ENCODE results near the gene TOB2. TPM values are rescaled to one million over a fixed set of nuclear protein-coding genes. Genes with fewer than 3 reads are reported as not detected.

TOB2 gene
- total RNA-seq, result 10 to 100 TPM; 27.0 to 28.5 TPM

GRCh38 chr22:41446639-41447434, at the start of gene TOB2:
TSS of gene TOB2 (minus strand) at chr22:41446801. CDS start at chr22:41437345, 9,456 bp downstream.
- peak within 1 kb of the TSS; percentile 90 for H3K4me3 Mint-ChIP-seq
- intact Hi-C loops (cut with micrococcal nuclease), result loop anchor here (1.0 kb wide), 1 partner anchor 21 kb away; the partner anchor contains the start of gene PHF5A
- CTCF ChIA-PET, result interaction anchor here (0.8 to 2.6 kb wide), 6 partner anchors 8 to 71 kb away, joined by 3 to 17 read pairs (median 3); no protein-coding TSS in a partner anchor
- peak; percentile 65 for ATAC-seq
- peak within 1 kb of the TSS; percentile 99 for H3K27ac Mint-ChIP-seq
- H3K27me3 Mint-ChIP-seq, result no peaks in the 10 kb centered on the region
- no peak for TF ChIP-seq CTCF (IDR thresholded peaks at IDR 0.05)
- H3K36me3 Mint-ChIP-seq (ENCODE audit: low read depth), result peaks cover 20% of the 10 kb centered on the region
- peak; percentile 94 for DNase-seq
- no peaks in the 10 kb centered on the region for H3K9me3 Mint-ChIP-seq
- peaks cover 20% of the 10 kb centered on the region for H3K4me1 Mint-ChIP-seq (ENCODE audit: low read depth)
- POLR2A ChIA-PET, result interaction anchor here (0.6 to 14.3 kb wide), 27 partner anchors 11 to 353 kb away, joined by 3 to 238 read pairs (median 4); partner anchors contain the start of genes ACO2, DESI1, PHF5A and PMM1

- ATAC-seq (no peak), DNase-seq (no peak)
- CTCF ChIA-PET, result interaction anchor here (0.6 to 1.5 kb wide), 3 partner anchors 36 to 88 kb away, joined by 3 to 5 read pairs (median 5); no protein-coding TSS in a partner anchor
- Mint-ChIP-seq H3K9me3 (no peaks in the 10 kb centered on the region), H3K4me1 (ENCODE audit: low read depth) (peaks cover 12% of the 10 kb centered on the region), H3K27ac (no peak overlapping the region), H3K27me3 (no peaks in the 10 kb centered on the region), H3K36me3 (ENCODE audit: low read depth) (peaks cover 1% of the 10 kb centered on the region), H3K4me3 (no peak overlapping the region)
- intact Hi-C loops (cut with micrococcal nuclease), result no loop called here
- no peak for TF ChIP-seq CTCF (IDR thresholded peaks at IDR 0.05)
- POLR2A ChIA-PET, result interaction anchor here (0.6 kb wide), 1 partner anchor 238 kb away, joined by 4 read pairs; no protein-coding TSS in a partner anchor
Measured at GRCh38 chr22:41491374-41492100, 44.9 kb upstream of the TOB2 start.

GRCh38 chr22:41488596-41489385, 42.2 kb upstream of the TOB2 start:
- POLR2A ChIA-PET, result interaction anchor here (1.3 kb wide), 1 partner anchor 20 kb away, joined by 5 read pairs; the partner anchor contains the start of genes ACO2 and PHF5A
- CTCF ChIA-PET, result interaction anchor here (1.0 to 1.9 kb wide), 3 partner anchors 29 to 85 kb away, joined by 3 to 4 read pairs (median 3); no protein-coding TSS in a partner anchor
- no peak for ATAC-seq

GRCh38 chr22:41488076-41488475, 41.5 kb upstream of the TOB2 start:
- peaks cover 1% of the 10 kb centered on the region for H3K36me3 Mint-ChIP-seq (ENCODE audit: low read depth)
- ChIA-PET POLR2A (interaction anchor here (1.3 kb wide), 1 partner anchor 19 kb away, joined by 5 read pairs; the partner anchor contains the start of genes ACO2 and PHF5A), CTCF (interaction anchor here (1.0 to 1.9 kb wide), 2 partner anchors 44 to 84 kb away, joined by 3 to 4 read pairs; no protein-coding TSS in a partner anchor)
- H3K4me3 Mint-ChIP-seq, result no peak overlapping the region
- no peaks in the 10 kb centered on the region for H3K27me3 Mint-ChIP-seq
- intact Hi-C loops (cut with micrococcal nuclease), result no loop called here
- peaks cover 18% of the 10 kb centered on the region for H3K4me1 Mint-ChIP-seq (ENCODE audit: low read depth)
- ATAC-seq, result no peak
- no peak for DNase-seq
- H3K27ac Mint-ChIP-seq, result no peak overlapping the region
- no peak for TF ChIP-seq CTCF (IDR thresholded peaks at IDR 0.05)
- no peaks in the 10 kb centered on the region for H3K9me3 Mint-ChIP-seq

More at GRCh38 chr22:41488596-41489385, 42.2 kb upstream of the TOB2 start:
- Mint-ChIP-seq H3K4me3 (no peak overlapping the region), H3K27me3 (no peaks in the 10 kb centered on the region), H3K9me3 (no peaks in the 10 kb centered on the region), H3K36me3 (ENCODE audit: low read depth) (peaks cover 1% of the 10 kb centered on the region), H3K27ac (peak overlapping the region; percentile 23), H3K4me1 (ENCODE audit: low read depth) (peaks cover 18% of the 10 kb centered on the region)
- TF ChIP-seq CTCF (IDR thresholded peaks at IDR 0.05), result no peak
- DNase-seq, result no peak
- intact Hi-C loops (cut with micrococcal nuclease), result no loop called here
